SKM-1 treated with dmso at 0.1 percent for 144 hours (cell line): ENCODE measurements around the gene TBCD.
A peak's percentile ranks its signal among the peaks of the same experiment; 100 is the strongest.

Source experiments
- DNase-seq: peaks from one replicate; lab custom pipeline; 2025; ENCODE audit not compliant: unreplicated experiment; lab: John Stamatoyannopoulos, UW

Gene TBCD

DNA sequence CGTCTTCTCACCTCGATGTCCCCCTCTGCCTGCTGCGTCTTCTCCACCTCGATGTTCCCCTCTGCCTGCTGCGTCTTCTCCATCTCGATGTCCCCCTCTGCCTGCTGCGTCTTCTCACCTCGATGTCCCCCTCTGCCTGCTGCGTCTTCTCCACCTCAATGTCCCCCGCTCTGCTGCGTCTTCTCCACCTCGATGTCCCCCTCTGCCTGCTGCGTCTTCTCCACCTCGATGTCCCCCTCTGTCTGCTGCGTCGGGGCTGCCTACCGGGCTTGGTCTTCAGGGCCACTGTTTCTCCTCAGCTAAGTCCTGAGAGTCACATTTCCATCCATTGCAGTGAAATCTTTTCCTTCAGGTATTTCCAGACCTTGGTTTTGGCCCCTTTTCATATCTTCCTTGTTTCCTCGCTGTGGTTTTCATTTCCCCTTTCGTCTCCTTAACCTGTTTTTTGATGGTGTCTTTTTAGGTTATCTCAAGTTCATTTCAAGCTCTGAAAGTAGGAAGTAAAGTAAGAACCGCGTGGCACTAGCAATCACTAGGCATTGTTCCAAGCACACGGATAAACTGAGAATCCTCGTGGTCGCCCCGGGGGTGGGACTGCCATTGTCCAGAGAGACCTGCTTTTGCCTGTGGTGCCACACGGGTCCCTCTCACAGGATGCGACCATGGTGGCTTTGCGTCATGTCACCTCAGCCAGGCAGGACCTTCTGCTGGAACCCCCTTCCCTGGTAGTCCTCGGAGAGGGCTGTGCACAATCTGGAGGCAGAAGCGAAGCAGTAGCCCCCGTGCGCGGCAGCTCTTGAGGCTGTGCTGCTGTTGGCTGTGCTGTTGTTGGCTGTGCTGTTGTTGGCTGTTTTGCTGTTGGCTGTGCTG is 97.4 kb downstream of the TBCD start:
- DNase-seq: peak; percentile 74

DNA sequence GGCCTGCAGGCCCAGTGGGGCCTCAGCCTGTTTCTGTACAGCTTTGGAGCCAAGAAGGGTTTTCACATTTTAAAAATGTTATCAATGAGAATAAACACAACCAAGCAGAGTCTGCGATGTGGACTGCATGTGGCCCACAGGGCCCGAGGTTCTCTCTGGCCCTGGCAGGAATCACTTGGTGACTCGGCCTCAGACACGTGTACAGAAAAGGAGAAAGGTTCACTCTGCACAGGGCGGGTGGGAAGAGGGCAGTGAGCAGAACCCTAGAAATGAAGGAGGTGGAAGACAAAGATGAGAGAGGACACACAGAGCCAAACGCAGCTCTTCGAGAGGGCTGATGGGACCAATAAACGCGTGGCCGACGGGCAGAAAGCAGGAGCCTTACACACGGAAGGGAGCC is 99.5 kb downstream of the TBCD start:
- DNase-seq: no peak

DNA sequence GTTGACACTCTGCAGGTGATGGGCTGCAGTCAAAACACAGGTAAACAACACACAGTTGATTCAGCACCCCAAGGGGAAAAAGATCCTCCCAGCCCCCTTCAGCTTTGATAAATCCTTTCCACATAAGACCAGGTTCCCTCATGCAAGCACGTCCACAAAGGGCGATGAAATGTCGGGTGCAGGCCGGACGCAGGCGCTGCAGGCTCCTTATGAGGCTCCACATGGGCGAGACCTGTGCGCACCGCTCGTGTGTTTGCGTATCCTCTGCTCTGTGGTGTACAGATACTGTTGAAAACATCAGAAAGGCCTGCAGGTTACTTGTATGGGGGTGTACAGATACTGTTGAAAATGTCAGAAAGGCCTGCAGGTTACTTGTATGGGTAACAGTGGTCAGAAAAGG is 102.4 kb downstream of the TBCD start:
- DNase-seq: no peak

DNA sequence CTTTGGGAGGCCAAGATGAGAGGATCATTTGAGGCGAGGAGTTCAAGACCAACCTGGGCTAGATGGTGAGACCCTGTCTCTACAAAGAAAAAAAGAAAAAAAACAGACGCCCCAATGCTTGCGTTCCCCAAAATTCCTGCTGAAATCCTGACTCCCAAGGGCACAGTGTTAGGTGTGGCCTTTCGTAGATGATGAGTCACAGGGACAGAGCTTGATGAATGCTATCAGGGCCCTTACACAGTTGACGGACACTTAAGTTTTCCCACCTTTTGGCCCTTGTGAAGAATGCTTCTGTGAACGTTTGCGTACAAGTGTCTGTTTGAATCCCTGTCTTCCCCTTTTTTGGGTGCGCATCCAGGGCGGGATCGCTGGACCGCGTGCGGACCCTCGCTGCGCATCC is 104.5 kb downstream of the TBCD start:
- DNase-seq: no peak

DNA sequence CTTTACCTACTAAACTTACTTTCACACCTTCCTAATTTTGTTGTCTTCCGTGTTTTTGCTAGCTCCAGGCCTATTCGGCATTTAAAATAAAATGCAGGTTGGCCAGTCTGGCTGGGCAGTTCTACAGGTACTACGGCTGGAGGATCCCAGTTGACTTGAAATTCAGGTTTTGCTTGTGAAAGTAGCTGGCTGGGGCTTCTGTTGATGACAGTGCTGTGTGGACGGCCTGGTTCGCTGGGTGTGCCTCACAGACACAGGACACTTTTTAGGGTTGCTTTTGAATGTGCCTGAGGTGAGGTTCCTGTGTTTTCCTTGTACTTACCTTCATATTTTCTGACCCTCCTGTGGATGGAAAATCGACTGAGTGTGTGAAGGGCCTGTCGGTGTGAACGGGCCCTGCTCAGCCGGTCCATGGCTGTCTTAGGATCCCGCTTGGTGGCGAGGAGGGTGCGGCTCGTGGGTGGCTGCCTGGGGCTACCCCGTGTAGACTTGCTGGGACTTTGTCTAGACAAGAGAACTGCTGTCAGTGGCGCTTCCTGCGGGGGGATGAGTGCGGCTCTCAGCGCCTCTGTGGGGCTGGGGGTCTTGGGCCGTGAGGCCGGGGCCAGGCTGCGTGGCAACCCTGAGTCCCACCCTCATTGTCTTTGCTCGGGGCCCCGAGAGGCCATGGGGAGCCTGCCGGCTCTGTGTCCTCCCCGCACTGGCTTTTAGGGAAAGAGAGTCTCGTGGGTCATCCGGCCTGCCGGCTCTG is 106.7 kb downstream of the TBCD start:
- DNase-seq: no peak

DNA sequence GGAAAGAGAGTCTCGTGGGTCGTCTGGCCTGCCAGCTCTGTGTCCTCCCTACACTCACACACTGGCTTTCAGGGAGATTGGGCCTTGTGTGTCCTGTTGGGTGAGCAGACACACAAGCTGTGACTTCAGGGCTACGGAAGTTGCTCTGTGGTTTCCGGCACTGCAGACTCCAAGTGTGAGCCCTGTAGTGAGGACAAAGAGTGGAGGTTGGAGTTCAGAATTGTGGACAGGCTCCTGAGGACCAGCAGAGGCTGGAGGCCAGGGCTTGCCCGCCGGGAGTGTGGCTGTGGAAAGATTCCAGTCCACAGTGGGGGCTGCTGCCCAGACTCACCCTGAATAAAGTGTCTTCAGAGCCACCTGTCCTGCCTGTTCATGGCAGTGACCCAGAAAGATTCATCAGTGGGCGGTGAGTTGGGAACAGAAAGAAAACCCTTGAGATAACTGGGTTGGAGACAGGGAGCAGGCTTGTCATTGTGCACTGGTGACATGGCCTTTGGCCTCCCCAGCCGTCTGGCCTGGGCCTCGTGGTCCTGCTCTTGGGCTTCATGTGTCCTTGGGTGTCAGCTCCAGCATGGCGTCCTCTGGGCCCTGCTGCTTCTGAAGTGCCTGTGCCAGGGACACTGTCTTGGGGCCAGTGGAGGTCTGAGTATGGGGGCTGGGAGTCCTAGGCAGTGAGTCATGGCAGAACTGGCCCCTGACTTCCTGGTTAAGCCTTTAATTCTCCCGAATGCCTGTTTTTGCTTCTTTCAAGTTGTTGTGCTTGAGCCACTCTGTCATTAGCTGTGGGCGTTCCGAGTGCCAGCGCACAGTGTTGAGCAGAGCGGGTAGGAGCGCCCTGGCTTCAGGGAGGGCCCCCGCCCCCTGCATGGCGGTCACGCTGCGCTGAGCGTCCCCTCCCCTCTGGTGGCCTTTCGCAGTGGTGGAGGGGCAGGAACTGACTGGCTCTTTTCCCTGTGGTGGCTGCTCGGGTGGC is 107.9 kb downstream of the TBCD start:
- DNase-seq: no peak

DNA sequence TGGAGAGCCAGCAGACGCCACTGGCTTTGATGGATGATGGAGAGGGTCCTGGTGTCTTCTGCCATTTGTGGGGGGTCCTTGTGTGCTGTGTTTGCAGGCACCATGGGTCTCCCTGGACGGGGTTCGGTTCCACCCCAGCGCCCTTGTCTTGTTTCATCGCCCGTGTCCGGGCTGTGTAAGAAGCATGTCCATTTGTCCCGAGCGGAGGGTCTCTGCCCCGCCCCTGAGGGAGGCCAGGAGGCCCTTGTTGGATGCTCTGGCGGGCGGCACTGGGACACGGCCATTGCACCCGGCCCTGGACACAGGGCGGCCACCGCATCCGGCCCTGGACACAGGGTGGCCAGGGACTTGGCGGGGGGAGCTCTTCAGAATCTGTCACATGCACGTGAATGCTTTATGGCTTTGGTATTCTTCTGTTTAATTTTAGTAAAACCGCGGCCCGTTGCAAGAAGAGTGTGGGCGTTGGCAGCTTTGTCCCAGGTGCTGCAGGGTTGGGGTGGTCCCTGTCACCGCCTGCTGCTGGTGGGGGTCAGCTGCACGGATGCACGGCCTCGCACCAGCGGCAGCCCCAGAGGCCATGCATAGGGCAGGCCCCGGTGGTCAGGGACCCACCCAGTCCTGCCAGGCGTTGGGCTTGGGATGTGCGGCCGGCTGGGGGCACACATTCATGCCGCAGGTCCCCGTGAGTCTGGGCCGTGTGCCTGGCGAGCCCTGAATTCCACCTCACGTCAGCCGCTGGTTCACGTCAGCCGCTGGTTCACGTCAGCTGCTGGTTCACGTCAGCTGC is 108.9 kb downstream of the TBCD start:
- DNase-seq: no peak

DNA sequence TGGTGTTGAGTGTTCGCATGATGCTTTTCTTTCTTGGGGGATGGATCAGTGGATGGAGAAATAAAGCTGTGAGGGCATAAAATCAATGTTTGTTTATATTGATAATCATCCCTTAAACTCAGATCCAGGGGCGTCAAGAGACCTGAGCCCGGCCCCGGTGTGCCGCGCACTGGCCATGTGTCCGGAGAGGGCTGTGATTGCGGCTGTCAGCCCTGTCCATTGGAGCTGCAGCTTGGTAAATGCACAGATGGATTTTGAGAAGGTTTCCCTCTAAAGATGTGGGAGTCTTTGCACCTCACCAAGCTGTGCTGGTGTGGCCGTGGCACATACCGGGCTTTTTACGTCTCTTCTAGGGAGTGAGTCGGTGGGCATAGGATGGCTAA is 109.5 kb downstream of the TBCD start:
- no peak for DNase-seq

DNA sequence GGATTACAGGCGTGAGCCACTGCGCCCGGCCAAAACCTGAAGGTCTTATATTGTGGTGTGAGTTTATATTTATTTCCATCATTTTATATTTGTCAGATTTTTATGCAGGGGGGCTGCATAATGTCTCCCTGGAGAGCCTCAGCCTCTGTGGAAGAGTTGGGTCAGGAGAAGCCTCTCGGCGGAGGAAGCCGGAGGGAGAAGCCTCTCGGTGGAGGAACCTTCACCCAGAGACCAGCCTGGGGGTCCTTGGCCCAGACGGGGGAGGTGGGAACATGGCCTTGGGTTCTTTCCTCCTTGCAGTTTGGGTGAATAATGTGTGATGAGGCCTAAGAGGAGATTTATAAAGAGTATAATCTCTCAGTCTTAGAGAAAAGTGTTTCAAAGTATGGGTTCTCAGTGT is 110.3 kb downstream of the TBCD start:
- no peak for DNase-seq

DNA sequence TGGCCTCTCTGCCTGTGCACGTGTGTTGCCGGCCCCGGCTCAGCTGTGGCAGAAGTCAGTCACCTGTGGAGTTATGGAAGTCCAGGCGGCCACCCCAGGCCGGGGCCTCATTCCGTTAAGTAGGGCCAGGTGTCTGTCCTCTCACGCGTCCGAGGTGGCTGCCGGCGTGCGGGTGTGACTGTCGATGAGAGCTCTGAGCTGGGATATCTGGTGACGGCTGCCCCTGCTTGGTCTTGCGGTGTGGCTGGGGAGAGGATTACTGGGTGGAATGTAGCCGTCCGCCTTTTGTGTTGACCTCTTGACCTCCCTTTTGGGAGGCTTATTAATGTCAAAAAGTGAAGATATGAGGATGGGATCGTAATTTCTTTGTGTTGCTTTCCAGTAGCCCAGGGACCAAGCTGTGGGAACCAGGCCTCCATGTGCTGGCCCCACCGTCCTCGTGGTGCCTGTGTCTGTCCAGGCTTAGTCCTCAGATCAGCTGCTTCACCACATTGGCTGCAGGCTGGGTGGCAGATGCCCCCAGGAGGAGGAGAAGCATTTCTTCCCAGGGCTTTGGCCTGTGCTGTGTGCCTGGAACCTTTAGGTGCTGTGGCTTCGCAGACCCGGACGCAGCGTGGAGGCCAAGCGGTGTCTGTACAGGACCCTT is 111.0 kb downstream of the TBCD start:
- no peak for DNase-seq

DNA sequence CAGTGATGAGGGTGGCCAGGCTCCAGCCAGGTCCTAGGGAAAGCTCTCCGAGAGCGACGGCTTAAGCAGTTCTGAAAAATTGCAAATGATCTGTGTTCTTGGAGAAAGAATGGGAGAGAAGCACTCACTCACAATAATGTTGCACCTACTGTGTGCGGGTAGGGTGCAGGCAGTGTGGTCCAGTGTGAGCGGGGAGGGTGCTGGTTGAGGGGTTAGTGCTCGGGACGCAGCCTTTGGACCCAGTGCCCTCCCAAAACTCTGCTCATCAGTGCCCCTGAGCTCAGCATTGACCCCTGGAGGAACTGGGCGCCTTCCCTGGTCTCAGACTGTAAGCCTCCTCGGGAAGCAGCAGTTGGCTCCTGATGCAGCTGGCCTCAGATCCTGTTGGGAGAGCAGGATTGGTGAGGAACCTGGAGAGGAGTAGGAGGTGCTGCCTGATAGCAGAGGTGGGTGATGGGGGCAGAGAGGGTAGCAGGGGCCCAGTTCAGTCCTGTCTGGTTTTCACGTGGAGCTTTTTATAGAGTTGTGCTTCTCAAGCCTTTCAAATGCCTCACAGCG is 111.6 kb downstream of the TBCD start:
- DNase-seq: no peak

DNA sequence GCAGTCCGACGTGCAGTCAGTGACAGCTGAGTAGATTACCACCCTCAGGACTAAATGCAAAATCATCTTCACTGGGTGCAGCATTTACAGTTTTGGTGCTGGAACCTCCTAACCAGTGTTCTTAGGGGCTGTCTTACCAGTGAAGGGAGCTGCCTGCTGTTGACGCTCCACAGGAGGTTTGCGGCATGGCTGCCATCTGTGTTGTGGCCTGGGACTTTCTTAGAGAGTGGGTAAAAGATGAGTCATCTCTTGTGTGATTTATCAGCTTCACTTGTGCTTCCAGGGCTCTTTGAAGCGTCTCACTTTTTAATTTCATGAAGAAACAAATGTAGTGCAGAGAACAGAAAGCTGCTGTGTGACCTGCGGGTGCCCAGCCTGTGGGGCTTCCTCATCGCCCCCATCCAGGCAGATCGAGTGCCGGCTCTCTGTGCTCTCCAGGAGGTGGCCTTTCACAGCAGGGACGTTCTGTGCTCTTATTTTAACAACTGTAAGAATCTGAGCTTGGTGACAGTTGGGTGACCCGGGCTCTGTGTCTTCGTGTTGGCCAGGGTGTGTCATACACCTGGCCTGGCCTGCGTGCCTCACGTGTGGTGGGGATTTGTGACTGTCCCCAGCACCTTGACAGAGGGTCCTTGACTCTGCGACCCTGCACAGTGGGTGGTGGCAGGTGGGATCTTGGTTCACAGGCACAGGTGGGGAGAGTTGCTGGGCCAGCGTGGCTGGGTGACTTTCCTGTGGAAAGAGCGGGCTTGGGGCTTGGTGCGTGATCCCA is 112.3 kb downstream of the TBCD start:
- DNase-seq: no peak

DNA sequence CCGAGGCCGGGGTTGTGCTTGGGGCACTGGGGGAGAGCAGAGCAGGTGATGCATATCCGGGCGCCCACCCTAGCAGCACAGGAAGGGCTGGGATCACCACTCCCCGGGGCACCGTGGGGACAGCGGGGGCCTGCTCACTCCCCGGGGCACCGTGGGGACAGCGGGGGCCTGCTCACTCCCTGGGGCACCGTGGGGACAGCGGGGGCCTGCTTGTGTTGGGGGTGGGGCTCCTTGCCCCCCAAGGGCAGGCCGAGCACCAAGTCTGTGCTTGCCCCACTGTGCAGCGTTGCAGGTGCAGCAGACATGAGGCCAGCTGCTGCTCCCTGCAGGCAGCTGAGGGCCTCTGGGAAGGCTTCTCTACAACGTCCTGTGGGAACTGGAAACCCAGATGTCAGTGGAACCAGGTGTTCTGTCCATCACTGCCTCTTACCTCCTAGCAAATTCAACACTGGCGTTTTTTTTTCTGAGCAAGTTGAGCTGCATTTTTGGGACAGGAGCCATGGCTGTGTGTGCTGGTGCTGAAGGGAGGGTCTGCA is 112.9 kb downstream of the TBCD start:
- DNase-seq: no peak

DNA sequence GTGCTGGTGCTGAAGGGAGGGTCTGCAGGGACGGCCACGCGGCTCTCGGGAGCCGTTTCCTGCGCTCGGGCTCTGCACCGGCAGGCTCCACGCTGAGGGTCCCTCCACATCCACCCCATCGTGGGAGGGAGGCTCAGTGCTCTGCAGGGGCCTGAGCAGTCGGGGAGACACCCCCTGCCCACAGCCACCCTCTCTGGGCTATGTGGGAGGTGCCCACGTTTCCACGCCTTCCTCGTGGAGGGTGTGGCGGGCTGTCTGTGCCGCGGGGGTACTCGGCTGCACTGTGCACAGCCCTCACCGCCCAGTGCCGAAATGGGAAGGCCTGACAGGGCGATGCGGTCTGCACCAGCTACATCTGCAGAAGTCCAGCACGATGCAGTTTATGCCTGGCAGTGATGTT is 113.4 kb downstream of the TBCD start:
- no peak for DNase-seq

DNA sequence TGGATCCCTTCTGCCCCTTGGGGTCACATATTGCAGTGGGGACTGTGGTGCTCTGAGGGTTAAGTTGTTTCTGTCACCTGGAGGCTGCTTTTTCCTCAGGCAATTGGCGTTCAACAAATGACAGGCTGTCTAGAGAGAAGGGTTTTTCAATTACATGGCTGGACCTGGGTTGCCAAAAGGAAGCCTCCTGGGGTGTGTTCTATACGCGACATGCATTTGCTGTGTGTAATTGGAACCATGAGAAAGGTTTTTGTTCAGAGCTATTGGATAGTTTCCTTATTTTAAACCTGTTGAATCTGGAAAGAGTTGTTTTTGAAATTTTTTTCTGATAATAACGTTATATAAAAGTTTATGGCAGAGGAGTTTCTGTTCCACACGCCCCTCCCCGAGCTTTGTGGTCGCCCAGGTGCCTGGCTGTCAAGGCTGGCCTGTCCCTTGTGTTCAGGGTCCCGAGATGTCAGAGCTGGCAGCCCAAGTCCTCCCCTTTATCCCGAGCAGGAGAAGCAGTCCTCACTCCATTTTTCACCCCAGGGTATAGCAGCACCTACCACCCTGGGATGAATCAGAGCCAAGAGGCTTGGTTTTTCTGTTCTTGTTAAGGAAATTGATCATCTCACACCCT is 114.0 kb downstream of the TBCD start:
- DNase-seq: no peak

DNA sequence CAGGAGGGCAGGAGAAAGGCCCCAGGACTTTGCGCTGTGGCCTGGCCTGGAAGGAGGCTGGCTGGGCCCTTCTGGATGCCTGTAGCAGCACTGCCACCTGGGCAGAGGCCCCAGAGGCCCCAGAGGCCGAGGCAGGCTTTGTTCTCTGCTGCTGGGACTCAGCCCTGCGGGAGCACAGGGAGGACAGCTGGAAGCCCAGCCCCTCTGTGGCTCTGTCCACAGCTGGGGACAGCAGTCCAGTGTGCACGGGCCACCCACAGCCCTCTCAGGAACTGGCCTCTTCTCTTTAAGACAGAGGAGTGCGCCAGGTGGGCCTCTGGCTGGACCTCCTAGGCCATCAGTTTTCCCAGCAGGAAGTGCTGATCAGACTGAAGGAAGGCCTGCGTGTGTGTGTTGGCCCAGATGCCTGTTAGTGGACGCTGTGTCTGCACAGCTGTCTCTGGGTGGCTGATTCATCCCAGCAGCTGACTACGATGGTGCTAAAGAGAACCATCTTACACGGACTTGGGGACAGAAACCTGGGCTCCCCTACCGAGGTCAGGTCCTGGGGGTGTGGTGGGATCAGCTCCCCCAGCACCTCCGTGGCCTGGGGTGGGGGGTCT is 114.8 kb downstream of the TBCD start:
- DNase-seq: no peak

DNA sequence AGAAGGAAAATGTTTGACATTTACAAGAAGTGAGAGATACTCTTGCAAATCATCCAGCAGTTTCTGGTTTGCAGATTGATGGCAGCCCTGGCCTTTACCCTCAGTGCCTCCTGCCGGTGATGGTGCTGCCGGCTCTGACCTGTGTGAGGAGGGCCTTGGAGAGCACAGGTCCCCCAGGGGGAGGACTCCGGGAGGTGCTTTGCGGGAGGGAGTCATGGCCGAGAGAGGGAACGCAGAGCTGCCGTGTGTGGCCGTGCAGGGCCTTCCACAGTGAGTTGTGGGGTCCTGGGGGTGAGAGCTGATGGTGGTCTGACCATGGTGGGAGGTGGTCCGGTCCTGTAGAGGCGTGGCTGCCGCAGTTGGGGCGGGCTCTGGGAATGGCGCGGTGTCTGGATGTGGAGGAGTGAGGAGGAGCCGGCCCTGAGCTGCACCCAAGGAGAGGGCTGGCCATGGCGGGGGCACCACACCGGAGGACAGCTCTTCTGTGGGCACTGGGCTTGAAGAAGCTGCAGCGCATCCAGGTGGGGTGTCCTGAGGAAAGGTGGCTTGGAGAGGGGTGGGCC is 116.0 kb downstream of the TBCD start:
- DNase-seq: no peak

DNA sequence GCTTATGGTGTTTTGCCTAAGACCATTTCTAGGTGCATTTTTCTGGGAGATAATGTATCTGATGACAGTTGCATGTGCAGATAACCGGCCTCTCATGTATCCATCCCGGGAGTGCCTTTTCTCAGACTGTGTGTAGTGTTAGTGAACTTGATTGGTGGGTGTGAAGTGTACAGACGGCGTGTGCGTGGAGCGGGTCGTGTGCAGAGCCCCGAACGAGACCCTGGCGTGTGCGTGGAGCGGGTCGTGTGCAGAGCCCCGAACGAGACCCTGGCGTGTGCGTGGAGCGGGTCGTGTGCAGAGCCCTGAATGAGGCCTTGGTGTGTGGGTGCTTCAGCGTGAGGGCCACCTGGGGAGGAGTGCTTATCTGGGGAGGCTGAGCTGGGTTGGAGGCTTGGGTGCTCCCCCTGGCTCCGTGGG is 116.9 kb downstream of the TBCD start:
- DNase-seq: no peak
